Spinal cord (tissue), 10 donors: ENCODE results near the gene SMC6. TPM values are rescaled to one million over a fixed set of nuclear protein-coding genes. Genes with fewer than 3 reads are reported as not detected.

Experiments used
- DNase-seq, 6 donors: peaks; one replicate each; pipeline versions ENCODE4 v3.0.0 to v3.0.0-alpha.2; 2013 to 2015; ENCODE audit warnings: low spot score in 6 of 6, low read depth in 4 of 6
- H3K27ac ChIP-seq: one replicate; pipeline ENCODE4 v1.5.1; 2013; ENCODE audit warnings: low read depth, low read length, control low read depth
- H3K27me3 ChIP-seq: one replicate; pipeline ENCODE4 v1.6.1; 2013; ENCODE audit warnings: low read length; ENCODE audit not compliant: control insufficient read depth, insufficient read depth
- H3K36me3 ChIP-seq: one replicate; pipeline ENCODE4 v1.6.1; 2013; ENCODE audit warnings: low read length; ENCODE audit not compliant: control insufficient read depth, insufficient read depth
- H3K4me1 ChIP-seq: one replicate; pipeline ENCODE4 v1.6.1; 2013; ENCODE audit warnings: low read length; ENCODE audit not compliant: control insufficient read depth, insufficient read depth
- H3K4me3 ChIP-seq: one replicate; pipeline ENCODE4 v1.5.1; 2013; ENCODE audit warnings: low read depth, low read length, control low read depth
- H3K9me3 ChIP-seq: one replicate; pipeline ENCODE4 v1.6.1; 2013; ENCODE audit warnings: low read length; ENCODE audit not compliant: control insufficient read depth, insufficient read depth
- WGBS: methylation state at CpG from one replicate; pipeline ENCODE4 v1.1.5; 2013; ENCODE audit warnings: missing lambda C conversion rate; ENCODE audit not compliant: insufficient coverage; 5-methylcytosine and 5-hydroxymethylcytosine counted together
- polyA plus RNA-seq, 2 donors: library from polyadenylated mRNA; unstranded; fragments of 120-200 nt; gene quantifications; one replicate each; pipeline ENCODE4 v1.2.1, GENCODE V29; 2013; ENCODE audit not compliant: insufficient read length in 2 of 2
- total RNA-seq, 2 donors: library from RNA; depleted of rRNA in 1 of 2; stranded (reverse); fragments of 120-200 nt in 1 of 2; fragments of >200 nt in 1 of 2; gene quantifications; one replicate each; pipeline versions ENCODE4 v1.2.3 to v1.2.4, GENCODE V29; 2013 to 2014
- donor health status: healthy.

Gene SMC6
- total and polyA plus RNA-seq, 4 donors: 21.9 to 31.5 (median 28.7) TPM

DNA sequence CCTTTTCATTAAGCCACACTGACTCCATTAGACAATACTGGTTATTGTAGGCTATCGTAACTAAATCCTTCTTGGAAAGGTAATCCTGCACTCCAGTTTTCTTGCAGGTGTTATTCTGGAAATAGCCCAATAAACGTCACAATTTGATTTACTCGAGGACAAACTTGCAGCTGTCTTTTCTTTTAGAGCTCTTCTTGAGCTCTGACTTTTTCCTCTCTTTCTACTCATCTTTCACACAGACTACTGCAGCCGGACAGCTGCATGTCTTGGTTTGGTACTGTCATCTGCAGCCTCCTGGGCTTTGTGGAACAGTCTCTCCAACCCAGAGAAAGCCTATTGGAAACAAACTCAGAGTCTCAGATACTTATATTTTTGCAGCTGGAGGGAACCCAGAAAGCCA lies 39.7 kb upstream of the SMC6 start:
- Histone ChIP-seq H3K4me3 (no peak overlapping the region), H3K27me3 (no peaks in the 10 kb centered on the region), H3K36me3 (no peaks in the 10 kb centered on the region), H3K4me1 (peaks cover 2% of the 10 kb centered on the region), H3K27ac (no peak overlapping the region), H3K9me3 (no peaks in the 10 kb centered on the region)
- 62% methylated on average over 4 of the region's 4 CpGs for WGBS
- DNase-seq: no peak

DNA sequence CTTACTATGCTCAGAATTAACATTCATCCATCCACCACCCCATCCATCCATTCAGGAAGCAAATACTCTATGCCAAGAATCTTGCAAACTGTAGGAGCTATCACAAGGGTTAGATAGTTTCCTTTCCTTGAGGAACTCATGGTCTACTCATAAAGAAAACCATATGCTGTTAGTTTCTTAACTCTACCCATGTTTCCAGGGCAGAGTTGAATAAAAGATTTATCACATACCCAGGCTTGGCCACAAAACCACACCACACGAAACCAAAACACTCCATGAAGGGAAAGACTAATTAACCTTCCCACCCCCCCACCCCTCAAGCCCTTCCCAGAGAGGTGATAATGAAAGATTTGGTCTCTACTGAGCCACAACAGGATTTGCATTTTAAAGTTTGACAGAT lies 38.9 kb upstream of the SMC6 start:
- H3K9me3 ChIP-seq: no peaks in the 10 kb centered on the region
- peaks cover 2% of the 10 kb centered on the region for H3K4me1 ChIP-seq
- H3K27ac ChIP-seq: no peak overlapping the region
- no peaks in the 10 kb centered on the region for H3K27me3 ChIP-seq
- DNase-seq: no peak
- no CpG with 5 or more reads among the region's 1 CpG for WGBS
- H3K4me3 ChIP-seq: no peak overlapping the region
- H3K36me3 ChIP-seq: no peaks in the 10 kb centered on the region

DNA sequence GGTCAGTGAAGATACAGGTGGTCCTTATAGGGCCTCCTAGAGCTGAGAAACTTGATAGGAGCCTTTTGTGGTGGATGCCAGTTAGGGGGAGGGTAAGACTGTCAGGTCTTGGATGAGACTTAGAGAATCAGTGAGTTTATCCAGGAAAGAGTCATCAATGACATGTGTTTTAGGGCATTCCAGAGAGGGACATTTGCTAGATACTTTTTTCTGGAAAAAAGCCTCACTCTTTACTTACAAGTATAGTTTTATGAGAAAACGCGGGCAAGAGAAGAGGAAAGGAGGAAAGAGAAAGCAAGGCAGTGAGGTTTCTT lies 38.2 kb upstream of the SMC6 start:
- no peaks in the 10 kb centered on the region for H3K9me3 ChIP-seq
- no peak for DNase-seq
- no peaks in the 10 kb centered on the region for H3K27me3 ChIP-seq
- no peak overlapping the region for H3K27ac ChIP-seq
- H3K36me3 ChIP-seq: no peaks in the 10 kb centered on the region
- H3K4me3 ChIP-seq: no peak overlapping the region
- peaks cover 2% of the 10 kb centered on the region for H3K4me1 ChIP-seq
- WGBS: no CpG with 5 or more reads among the region's 2 CpGs

DNA sequence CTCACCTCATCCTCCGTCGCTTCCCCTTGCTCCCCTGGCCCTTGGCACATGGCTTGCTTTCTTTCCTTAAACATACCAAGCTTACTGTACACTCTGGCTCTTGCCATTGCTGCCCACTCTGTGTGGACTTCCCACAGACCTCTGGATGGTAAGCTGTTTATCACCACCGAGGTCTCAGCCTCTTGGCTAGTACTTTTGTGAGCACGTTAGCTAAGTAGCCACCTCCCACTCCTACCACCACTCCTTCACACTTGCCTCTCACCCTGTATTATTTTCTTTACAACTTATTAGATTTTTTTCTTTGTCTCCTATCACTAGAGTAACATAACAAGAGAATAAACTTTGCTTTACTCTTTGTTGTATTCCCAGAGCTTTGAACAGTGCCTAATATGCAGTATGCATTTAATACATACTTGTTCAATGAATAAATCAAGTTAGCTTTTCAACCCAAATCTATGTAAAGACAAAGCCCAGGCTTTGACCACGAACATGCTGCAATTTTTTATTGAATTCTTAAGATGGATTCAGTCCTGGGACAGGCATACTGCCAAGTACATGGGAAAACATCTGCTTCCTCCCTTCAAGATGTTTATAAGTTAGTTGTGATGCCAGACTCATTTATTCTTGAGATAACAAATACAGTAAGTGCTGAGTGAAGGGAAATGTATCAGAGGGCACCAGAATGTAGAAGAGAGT lies 37.7 kb upstream of the SMC6 start:
- WGBS: 86% methylated on average over 4 of the region's 5 CpGs
- Histone ChIP-seq H3K27me3 (no peaks in the 10 kb centered on the region), H3K36me3 (no peaks in the 10 kb centered on the region), H3K27ac (no peak overlapping the region), H3K4me1 (peaks cover 2% of the 10 kb centered on the region), H3K4me3 (no peak overlapping the region), H3K9me3 (no peaks in the 10 kb centered on the region)
- DNase-seq: peak in 1 of 6 donors; percentile 29

DNA sequence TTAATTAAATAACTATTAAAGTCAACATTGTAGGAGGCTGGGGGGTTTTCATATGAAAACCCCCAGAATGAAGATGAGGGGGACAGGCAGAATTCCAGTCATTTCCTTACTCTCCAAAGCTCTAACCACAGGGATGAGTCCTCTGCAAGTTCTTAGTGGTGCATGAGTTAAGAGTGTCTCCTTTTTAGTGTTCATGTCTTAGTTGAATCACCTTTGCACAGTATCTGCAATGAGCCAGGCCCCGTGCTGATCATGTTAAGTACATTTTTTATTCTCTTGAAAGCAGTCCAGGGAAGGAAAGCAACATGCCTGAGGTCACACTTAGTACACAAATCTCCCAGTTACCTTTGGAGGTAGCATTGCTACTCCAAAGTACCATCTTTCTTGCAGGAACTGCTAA lies 36.9 kb upstream of the SMC6 start:
- H3K27ac ChIP-seq: no peak overlapping the region
- H3K36me3 ChIP-seq: no peaks in the 10 kb centered on the region
- no peak for DNase-seq
- WGBS: 92% methylated on average over 1 of the region's 1 CpG
- H3K27me3 ChIP-seq: no peaks in the 10 kb centered on the region
- no peaks in the 10 kb centered on the region for H3K9me3 ChIP-seq
- H3K4me3 ChIP-seq: no peak overlapping the region
- H3K4me1 ChIP-seq: peaks cover 2% of the 10 kb centered on the region

DNA sequence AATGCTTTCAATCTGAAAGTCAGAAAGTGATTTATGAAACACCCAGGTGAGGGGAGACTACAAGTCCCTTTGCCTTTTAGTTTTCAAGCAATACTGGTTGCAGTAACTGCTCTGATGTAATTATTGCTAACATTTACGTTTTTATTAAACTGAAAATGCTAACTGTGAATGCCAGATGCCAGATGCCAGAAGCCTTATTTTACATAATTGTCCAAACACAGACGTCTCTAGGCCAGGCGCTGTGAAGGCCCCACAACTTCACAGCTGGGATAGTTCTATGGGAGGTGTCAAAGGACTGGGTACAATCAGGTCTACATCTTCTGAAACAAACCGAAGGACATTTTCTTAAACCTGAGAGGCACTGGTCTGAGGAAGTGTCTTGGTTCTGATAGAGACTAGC lies 35.2 kb upstream of the SMC6 start:
- H3K27me3 ChIP-seq: no peaks in the 10 kb centered on the region
- WGBS: 83% methylated on average over 1 of the region's 4 CpGs
- peaks cover under 1% of the 10 kb centered on the region for H3K4me1 ChIP-seq
- no peak overlapping the region for H3K27ac ChIP-seq
- no peak overlapping the region for H3K4me3 ChIP-seq
- DNase-seq: no peak
- no peaks in the 10 kb centered on the region for H3K9me3 ChIP-seq
- no peaks in the 10 kb centered on the region for H3K36me3 ChIP-seq

DNA sequence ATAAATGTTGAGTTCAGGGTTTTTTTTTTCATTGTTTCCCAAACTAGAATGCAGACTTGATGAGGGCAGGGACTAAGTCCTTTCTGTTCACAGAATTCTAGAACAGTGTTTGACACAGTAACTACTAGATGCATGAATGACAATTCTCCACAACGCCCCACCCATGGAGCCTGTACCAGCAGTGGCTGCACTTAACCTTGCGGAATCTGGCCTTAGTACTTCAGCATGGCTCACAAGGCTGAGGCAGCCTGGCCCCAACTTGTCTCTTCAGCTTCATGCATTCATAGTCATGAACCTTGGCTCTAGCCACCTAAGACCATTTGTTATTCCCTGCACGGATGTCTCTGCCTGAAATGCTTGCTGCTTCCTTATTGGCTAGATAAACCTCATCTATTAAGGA lies 33.1 kb upstream of the SMC6 start:
- H3K27ac ChIP-seq: no peak overlapping the region

DNA sequence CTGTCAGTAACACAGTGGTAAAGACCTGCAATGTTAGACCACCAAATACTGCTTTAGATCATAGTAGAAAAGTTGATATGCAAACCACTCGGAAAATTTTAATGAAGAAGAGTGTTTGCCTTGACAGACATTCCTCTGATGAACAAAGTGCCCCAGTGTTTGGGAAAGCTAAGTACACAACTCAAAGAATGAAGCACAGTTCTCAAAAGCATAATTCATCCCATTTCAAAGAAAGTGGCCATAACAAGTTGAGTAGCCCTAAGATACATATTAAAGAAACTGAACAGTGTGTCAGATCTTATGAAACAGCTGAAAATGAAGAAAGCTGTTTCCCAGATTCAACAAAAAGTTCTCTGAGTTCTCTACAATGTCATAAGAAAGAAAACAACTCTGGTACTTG lies 27.9 kb upstream of the SMC6 start:
- Histone ChIP-seq H3K27me3 (no peaks in the 10 kb centered on the region), H3K27ac (no peak overlapping the region), H3K4me3 (no peak overlapping the region), H3K36me3 (peaks cover 3% of the 10 kb centered on the region), H3K9me3 (no peaks in the 10 kb centered on the region), H3K4me1 (no peaks in the 10 kb centered on the region)
- no CpG with 5 or more reads among the region's 1 CpG for WGBS
- DNase-seq: no peak

More for the DNA sequence above, 33.1 kb upstream of the SMC6 start:
- Histone ChIP-seq H3K27me3 (no peaks in the 10 kb centered on the region), H3K4me1 (no peaks in the 10 kb centered on the region), H3K9me3 (no peaks in the 10 kb centered on the region), H3K4me3 (no peak overlapping the region), H3K36me3 (no peaks in the 10 kb centered on the region)
- WGBS: 81% methylated on average over 3 of the region's 3 CpGs
- DNase-seq: no peak

DNA sequence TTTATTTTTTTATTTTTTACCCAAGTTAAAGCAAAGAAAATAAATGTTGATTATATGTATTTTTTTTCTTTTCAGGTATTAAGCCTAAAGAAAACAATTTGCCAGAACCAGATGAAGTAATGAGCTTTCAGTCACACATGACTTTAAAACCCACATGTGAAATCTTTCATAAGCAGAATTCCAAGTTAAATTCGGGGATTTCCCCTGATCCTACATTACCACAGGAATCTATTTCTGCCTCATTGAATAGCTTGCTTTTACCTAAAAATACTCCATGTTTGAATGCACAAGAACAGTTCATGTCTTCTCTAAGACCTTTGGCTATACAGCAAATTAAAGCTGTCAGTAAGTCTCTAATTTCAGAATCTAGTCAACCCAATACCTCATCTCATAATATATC lies 26.9 kb upstream of the SMC6 start:
- peaks cover 3% of the 10 kb centered on the region for H3K36me3 ChIP-seq
- no peaks in the 10 kb centered on the region for H3K9me3 ChIP-seq
- no peaks in the 10 kb centered on the region for H3K4me1 ChIP-seq
- H3K4me3 ChIP-seq: no peak overlapping the region
- DNase-seq: no peak
- no peak overlapping the region for H3K27ac ChIP-seq
- H3K27me3 ChIP-seq: no peaks in the 10 kb centered on the region
- 100% methylated on average over 1 of the region's 1 CpG for WGBS

DNA sequence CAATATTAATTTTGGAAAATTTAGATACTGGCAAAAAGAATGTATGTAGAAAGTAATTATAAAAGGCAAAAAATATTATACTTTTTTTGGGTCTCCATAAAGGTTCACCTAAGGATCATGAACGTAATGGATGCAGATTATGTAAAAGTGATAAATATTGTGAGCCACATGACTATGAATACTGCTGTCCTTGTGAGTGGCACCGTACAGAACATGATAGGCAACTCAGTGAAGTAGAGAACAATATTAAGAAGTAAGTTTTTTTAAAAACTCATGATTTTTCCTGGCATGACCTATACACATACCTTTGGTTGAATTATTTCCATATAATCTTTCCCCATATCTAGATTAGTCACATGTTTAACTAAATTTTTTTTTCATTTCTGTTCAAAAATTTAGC lies 18.9 kb upstream of the SMC6 start:
- Histone ChIP-seq H3K27ac (no peak overlapping the region), H3K4me3 (no peak overlapping the region), H3K9me3 (no peaks in the 10 kb centered on the region), H3K27me3 (no peaks in the 10 kb centered on the region), H3K4me1 (no peaks in the 10 kb centered on the region), H3K36me3 (no peaks in the 10 kb centered on the region)
- DNase-seq: no peak
- WGBS: no CpG with 5 or more reads among the region's 2 CpGs
